K562 (cell line): Measurements from ENCODE around the gene IGSF21. TPM values are rescaled to one million over a fixed set of nuclear protein-coding genes. Genes with fewer than 3 reads are reported as not detected.

Experiments used
- ATAC-seq: fragments of 200-7000 bp; cut with Tn5 transposase; 3 replicates; pipeline ENCODE4 v1.9.1; 2020; ENCODE audit warnings: moderate library complexity
- BruUV-seq: library from RNA; stranded (reverse); fragments of 400-500 nt; replicated peaks from 2 replicates; lab custom pipeline; 2021; lab: Mats Ljungman, UMichigan
- CTCF ChIA-PET: fragments of 300-600 bp; formaldehyde crosslinking; extraction: SDS; loops from one replicate; lab custom pipeline; 2021; ENCODE audit warnings: low intra/inter-chr PET ratio; lab: Yijun Ruan, JAX
- POLR2A ChIA-PET: fragments of 300-600, 350-650 bp; sonication (Branson Sonifier 250); formaldehyde crosslinking; extraction: SDS; loops from one replicate; lab custom pipeline; 2021; ENCODE audit warnings: antibody characterized with exemption, inconsistent platforms; lab: Yijun Ruan, JAX
- DNase-seq, 4 experiments: peaks; one replicate each; pipeline versions ENCODE4 v3.0.0 to v3.0.0-alpha.2; 2011 to 2018; ENCODE audit warnings: low spot score in 3 of 4, mixed read lengths in 3 of 4; ENCODE audit errors: extremely low read depth in 1 of 4
- FAIRE-seq: peaks from 2 replicates; lab custom pipeline; 2011; peaks lifted over from hg19 to GRCh38; lab: Jason Lieb, UNC
- H2AFZ ChIP-seq: 2 replicates; pipeline ENCODE4 v1.6.0; 2011; ENCODE audit warnings: low read depth, low read length, control low read depth, inconsistent platforms
- H3K27ac ChIP-seq: fragments of 200-600 bp; 3 replicates; pipeline ENCODE4 v1.8.0; 2011; ENCODE audit warnings: low read depth, mild to moderate bottlenecking, control low read depth, inconsistent platforms, low read length, moderate library complexity, mixed read lengths; ENCODE audit errors: extremely low read depth
- H3K27me3 ChIP-seq, 2 experiments: fragments of 300-600 bp in 1 of 2; 2 replicates in 1 of 2; 3 replicates in 1 of 2; pipeline versions ENCODE4 v1.6.0 to v1.8.0; 2011; ENCODE audit warnings: inconsistent platforms in 2 of 2, low read length in 2 of 2, mild to moderate bottlenecking in 1 of 2, mixed read lengths in 1 of 2, moderate library complexity in 1 of 2; ENCODE audit not compliant: control insufficient read depth in 2 of 2, insufficient read depth in 2 of 2
- H3K36me3 ChIP-seq: fragments of 300-600 bp; 3 replicates; pipeline ENCODE4 v1.8.0; 2011; ENCODE audit warnings: mild to moderate bottlenecking, low read length, inconsistent platforms; ENCODE audit not compliant: control insufficient read depth, insufficient read depth
- H3K4me1 ChIP-seq, 2 experiments: fragments of 200-600 bp in 1 of 2; replicated peaks in 1 of 2; 2 replicates in 1 of 2; 3 replicates in 1 of 2; pipeline versions ENCODE4 v1.5.1 to v1.8.0; 2011; ENCODE audit warnings: inconsistent platforms in 2 of 2, low read length in 2 of 2, mild to moderate bottlenecking in 1 of 2, mixed read lengths in 1 of 2, moderate library complexity in 1 of 2; ENCODE audit not compliant: control insufficient read depth in 2 of 2, insufficient read depth in 2 of 2
- H3K4me2 ChIP-seq: 2 replicates; pipeline ENCODE4 v1.6.1; 2011; ENCODE audit warnings: low read length, control low read depth, inconsistent platforms, mixed read lengths; ENCODE audit not compliant: insufficient read depth
- H3K4me3 ChIP-seq: fragments of 200-600 bp; sonication (generic), shearing (Covaris generic); 2 replicates; pipeline ENCODE4 v1.5.1; 2016; ENCODE audit warnings: control low read depth, inconsistent platforms
- H3K79me2 ChIP-seq: fragments of 200-600 bp; 3 replicates; pipeline ENCODE4 v1.8.0; 2011; ENCODE audit warnings: low read length, inconsistent platforms; ENCODE audit not compliant: control insufficient read depth, insufficient read depth
- H3K9ac ChIP-seq, 2 experiments: 2 replicates each; pipeline versions ENCODE4 v1.6.0 to v1.6.1; 2011; ENCODE audit warnings: low read depth in 2 of 2, low read length in 2 of 2, control low read depth in 1 of 2, inconsistent platforms in 1 of 2, mild to moderate bottlenecking in 1 of 2, mixed read lengths in 1 of 2; ENCODE audit not compliant: insufficient read depth in 1 of 2
- H3K9me1 ChIP-seq: one replicate; pipeline ENCODE4 v1.6.0; 2011; ENCODE audit warnings: inconsistent platforms, mild to moderate bottlenecking, low read length, moderate library complexity; ENCODE audit not compliant: control insufficient read depth, insufficient read depth
- H3K9me3 ChIP-seq: replicated peaks from 2 replicates; pipeline ENCODE4 v1.5.1; 2011; ENCODE audit warnings: low read depth, low read length, inconsistent platforms; ENCODE audit not compliant: control insufficient read depth, insufficient read depth
- H4K20me1 ChIP-seq: replicated peaks from 2 replicates; pipeline ENCODE4 v1.6.1; 2011; ENCODE audit warnings: low read length, inconsistent platforms, mixed read lengths; ENCODE audit not compliant: control insufficient read depth, insufficient read depth
- ETV6 ChIP-seq, 3 experiments: fragments of 150-350 bp in 1 of 3; sonication (generic) in 1 of 3; formaldehyde crosslinking in 1 of 3; IDR thresholded peaks; 2 replicates each; pipeline versions ENCODE4 v1.6.1 to v1.8.0; 2014 to 2022; ENCODE audit warnings: borderline replicate concordance in 2 of 3, low read depth in 2 of 3, antibody characterized with exemption in 1 of 3, low read length in 1 of 3, mild to moderate bottlenecking in 1 of 3, missing genetic modification reagents in 1 of 3
- HMGN3 ChIP-seq: IDR thresholded peaks from 2 replicates; pipeline ENCODE4 v1.6.1; 2011; ENCODE audit warnings: borderline replicate concordance, low read depth, mild to moderate bottlenecking, mixed read lengths, low read length; ENCODE audit not compliant: insufficient read length; ENCODE audit errors: extremely low read depth
- MYBL2 ChIP-seq, 2 experiments: fragments of 450-650 bp in 1 of 2; sonication (generic) in 1 of 2; formaldehyde crosslinking in 1 of 2; IDR thresholded peaks; 2 replicates each; pipeline versions ENCODE4 v1.6.1 to v1.8.1; 2017 to 2022; ENCODE audit warnings: borderline replicate concordance in 1 of 2, inconsistent platforms in 1 of 2, low read depth in 1 of 2, mild to moderate bottlenecking in 1 of 2, missing genetic modification reagents in 1 of 2, moderate library complexity in 1 of 2
- RBM25 ChIP-seq: fragments of 200-400 bp; formaldehyde crosslinking; IDR thresholded peaks from 2 replicates; pipeline ENCODE4 v1.6.1; 2018; ENCODE audit warnings: low read length, low read depth, moderate library complexity; ENCODE audit not compliant: severe bottlenecking
- SRF ChIP-seq, 2 experiments: fragments of 250-450, 450-650 bp in 1 of 2; sonication (Bioruptor Pico) in 1 of 2; sonication (generic) in 1 of 2; formaldehyde crosslinking; IDR thresholded peaks; 2 replicates each; pipeline versions ENCODE4 v1.5.0 to v1.5.1; 2020 to 2022; ENCODE audit warnings: mild to moderate bottlenecking in 1 of 2, missing genetic modification reagents in 1 of 2
- ZBTB9 ChIP-seq: fragments of 450-650 bp; formaldehyde crosslinking; IDR thresholded peaks from 2 replicates; pipeline ENCODE4 v1.4.0; 2020; ENCODE audit warnings: mild to moderate bottlenecking, moderate library complexity
- ZKSCAN8 ChIP-seq: fragments of 200-800 bp; sonication (Bioruptor generic); IDR thresholded peaks from 2 replicates; pipeline ENCODE4 v1.6.1; 2016; ENCODE audit warnings: missing genetic modification characterization, missing compliant biosample characterization
- ZNF133 ChIP-seq: fragments of 250-450 bp; sonication (Bioruptor Pico); IDR thresholded peaks from 2 replicates; pipeline ENCODE4 v1.4.0; 2020; ENCODE audit warnings: mild to moderate bottlenecking
- ZNF146 ChIP-seq: IDR thresholded peaks from one replicate; pipeline ENCODE4 v1.6.1; 2018; ENCODE audit warnings: missing compliant biosample characterization; ENCODE audit not compliant: unreplicated experiment
- ZNF324 ChIP-seq: fragments of 250-450 bp; sonication (Bioruptor Pico); IDR thresholded peaks from 2 replicates; pipeline ENCODE4 v1.4.0; 2020; ENCODE audit warnings: mild to moderate bottlenecking
- ZNF436 ChIP-seq: fragments of 250-450, 450-650 bp; sonication (Bioruptor Pico); formaldehyde crosslinking; IDR thresholded peaks from 2 replicates; pipeline ENCODE4 v1.7.0; 2020; ENCODE audit warnings: mild to moderate bottlenecking
- ZNF445 ChIP-seq: fragments of 250-450 bp; sonication (Bioruptor Pico); IDR thresholded peaks from 2 replicates; pipeline ENCODE4 v1.4.0; 2020; ENCODE audit warnings: low read depth, mild to moderate bottlenecking, moderate library complexity
- ZNF77 ChIP-seq: fragments of 250-450 bp; sonication (Bioruptor Pico); IDR thresholded peaks from 2 replicates; pipeline ENCODE4 v1.5.0; 2020
- ZSCAN32 ChIP-seq: fragments of 450-650 bp; formaldehyde crosslinking; IDR thresholded peaks from 2 replicates; pipeline ENCODE4 v1.4.0; 2020; ENCODE audit warnings: mild to moderate bottlenecking, moderate library complexity
- WGBS: fragments of 100-300 bp; shearing (Covaris generic); methylation state at CpG from one replicate; pipeline ENCODE4 v1.1.6; 2016; ENCODE audit warnings: low coverage, mixed read lengths; ENCODE audit not compliant: insufficient coverage; ENCODE audit errors: missing lambda C conversion rate; 5-methylcytosine and 5-hydroxymethylcytosine counted together
- in situ Hi-C: fragments of 300-500 bp; cut with MboI; formaldehyde crosslinking; loops from 4 replicates; pipeline ENCODE4 v1.15.0; 2018; ENCODE audit warnings: inconsistent platforms, mixed read lengths
- intact Hi-C: fragments of 100-400 bp; cut with micrococcal nuclease; formaldehyde crosslinking; loops from 2 replicates; pipeline ENCODE4 v1.14.2; 2022
- polyA plus RNA-seq, 8 experiments: library from polyadenylated mRNA; depleted of rRNA in 4 of 8; stranded (reverse) in 5 of 8; unstranded in 3 of 8; fragments of >200 nt; fragmentation: Nextera tagmentation in 2 of 8; fragmentation: Illumina TruSeq in 1 of 8; extraction: Ambion mirVana in 2 of 8; extraction: Trizol in 1 of 8; gene quantifications; 2 replicates each; pipeline versions ENCODE4 v1.2.1 to v1.2.3, GENCODE V29; 2011 to 2014; ENCODE audit warnings: inconsistent platforms in 1 of 8, missing spikeins in 1 of 8
- total RNA-seq, 7 experiments: library from RNA; depleted of rRNA in 6 of 7; stranded (reverse); fragments of >200 nt in 6 of 7; fragmentation: Illumina TruSeq in 2 of 7; extraction: Trizol in 2 of 7; gene quantifications; 2 replicates each; pipeline versions ENCODE4 v1.2.1 to v1.2.3, GENCODE V29; 2011 to 2021; ENCODE audit warnings: low replicate concordance in 1 of 7

Gene IGSF21
- total and polyA plus RNA-seq, 9 of the 15 experiments (the other 6 are each of a cell fraction or from before 2014, with no cell fraction given) = not detected

- Histone ChIP-seq H3K36me3 (no peaks in the 10 kb centered on the region), H3K9me3 (no peaks in the 10 kb centered on the region), H3K9me1 (no peaks in the 10 kb centered on the region), H3K27me3 (peaks cover 6 to 42% of the 10 kb centered on the region in 2 experiments; a peak in 3 of 5 replicates), H3K4me1 (no peaks in the 10 kb centered on the region), H3K79me2 (no peaks in the 10 kb centered on the region), H2AFZ (no peak overlapping the region), H3K4me3 (no peak overlapping the region), H3K9ac (no peak overlapping the region), H3K27ac (no peak overlapping the region), H3K4me2 (no peak overlapping the region), H4K20me1 (peaks cover 3% of the 10 kb centered on the region)
- ChIA-PET CTCF (no interaction called here), POLR2A (no interaction called here)
- no peak for ATAC-seq
- TF ChIP-seq ZKSCAN8 (no peak), RBM25 (peak; percentile 57), ZBTB9 (CRISPR knock-in tag) (no peak)
- DNase-seq = no peak
- intact Hi-C loops (no loop called here), in situ Hi-C loops (no loop called here)
- FAIRE-seq = no peak
- 40% methylated on average over 1 of the region's 1 CpG for WGBS
- BruUV-seq = no TSS peak
These were observed 245.9 kb downstream of the IGSF21 start for GRCh38 chr1:18353528-18353927.

- no peak overlapping the region for H3K4me2 ChIP-seq
- no peaks in the 10 kb centered on the region for H3K4me1 ChIP-seq
- H3K9me3 ChIP-seq = no peaks in the 10 kb centered on the region
- H3K36me3 ChIP-seq = no peaks in the 10 kb centered on the region
- peaks cover 3% of the 10 kb centered on the region for H4K20me1 ChIP-seq
- H3K27me3 ChIP-seq = peaks cover 6 to 42% of the 10 kb centered on the region in 2 experiments; a peak in 3 of 5 replicates
- H3K9ac ChIP-seq = no peak overlapping the region
- no TSS peak for BruUV-seq
- ChIA-PET CTCF (no interaction called here), POLR2A (no interaction called here)
- in situ Hi-C loops (no loop called here), intact Hi-C loops (no loop called here)
- WGBS = 4% methylated on average over 2 of the region's 2 CpGs
- H3K79me2 ChIP-seq = no peaks in the 10 kb centered on the region
- no peak overlapping the region for H3K4me3 ChIP-seq
- FAIRE-seq (no peak), ATAC-seq (no peak), DNase-seq (no peak)
- H3K9me1 ChIP-seq = no peaks in the 10 kb centered on the region
- H2AFZ ChIP-seq = no peak overlapping the region
- H3K27ac ChIP-seq = no peak overlapping the region
- TF ChIP-seq ZNF436 (0 out of 2 replicates have a peak, but pooled peaks have one; percentile 44), ZNF324 (CRISPR knock-in tag) (no peak), ZNF146 (no peak), HMGN3 (no peak), ZSCAN32 (no peak), MYBL2 (IDR thresholded peaks at IDR 0.05; ENCODE audit: low read depth) (no peak), MYBL2 (CRISPR knock-in tag; IDR thresholded peaks at IDR 0.05; ENCODE audit: borderline replicate concordance) (no peak), ETV6 (IDR thresholded peaks at IDR 0.05; ENCODE audit: borderline replicate concordance in 1 of 2, low read depth in 2 of 2, low read length in 1 of 2) (no peak), ETV6 (CRISPR knock-in tag; IDR thresholded peaks at IDR 0.05; ENCODE audit: borderline replicate concordance) (no peak), ZNF77 (CRISPR knock-in tag) (no peak), ZNF133 (CRISPR knock-in tag) (no peak), SRF (CRISPR knock-in tag; IDR thresholded peaks at IDR 0.05) (no peak), ZNF445 (CRISPR knock-in tag) (no peak)
These were observed 246.4 kb downstream of the IGSF21 start for GRCh38 chr1:18353992-18354391.
